Activated T-helper 1 cell treated with anti-CD3 and anti-CD28 coated beads, Interleukin-2, amount 50 U/mL, for 16 hours (primary cell): ENCODE data around the gene GID8.

ENCODE experiments used
- DNase-seq, 2 donors: peaks; one replicate each; pipeline ENCODE4 v3.0.0-alpha.2; 2020; ENCODE audit warnings: low read depth in 1 of 2, low spot score in 1 of 2

Gene GID8

DNA sequence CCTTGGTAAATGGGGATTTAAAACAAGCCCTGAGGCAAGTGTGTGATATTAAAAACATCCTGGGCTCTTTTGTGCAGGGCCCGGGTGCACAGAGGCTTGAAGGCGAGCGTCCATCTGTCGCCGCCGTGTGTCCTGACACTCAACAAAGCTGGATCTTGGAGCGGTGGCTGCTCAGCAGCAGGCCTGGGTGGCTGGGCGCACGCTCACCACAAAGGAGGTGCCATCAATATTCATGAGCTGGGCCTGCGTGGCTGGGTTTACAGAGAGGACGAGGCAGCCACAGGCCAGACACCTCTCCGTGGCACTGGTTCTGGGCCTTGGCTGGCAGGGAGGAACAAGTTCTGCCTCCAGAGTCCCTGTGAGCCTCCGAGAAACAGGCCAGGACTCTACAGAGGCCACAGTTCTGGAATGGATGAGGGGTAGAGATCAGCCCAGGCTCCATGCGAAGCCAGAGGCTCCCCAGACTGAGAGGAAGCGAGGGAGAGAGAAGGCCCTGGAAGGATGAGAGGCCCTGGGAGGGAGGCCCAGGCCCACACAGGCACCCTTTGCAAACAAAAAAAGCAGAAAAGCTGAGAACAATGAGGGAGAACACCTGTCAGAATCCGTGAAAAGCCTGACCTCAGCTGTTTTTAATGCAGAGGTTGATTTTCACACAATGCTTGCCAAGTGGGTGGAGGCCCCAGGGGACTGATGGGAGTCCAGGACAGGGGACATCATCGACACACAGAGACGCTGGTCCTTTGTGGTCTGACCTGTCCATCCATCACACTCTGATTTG lies 46.9 kb downstream of the GID8 start:
- DNase-seq: no peak

DNA sequence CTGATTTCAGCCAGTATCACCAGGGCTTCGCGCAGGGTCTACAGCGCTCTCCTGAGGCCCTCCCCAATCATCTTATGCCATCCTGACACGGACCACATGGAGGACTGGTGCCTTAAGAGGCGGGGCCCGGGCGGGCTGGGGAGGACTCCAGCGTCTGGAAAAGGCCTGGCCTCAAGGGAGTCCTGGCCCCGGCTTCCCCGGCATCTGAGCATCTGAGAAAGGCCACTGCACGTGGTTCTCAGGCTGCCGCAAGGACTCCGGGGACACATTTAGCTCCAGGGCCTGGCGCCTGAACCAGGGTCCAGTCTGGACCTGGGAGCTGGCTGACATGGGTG lies 47.5 kb downstream of the GID8 start:
- DNase-seq: no peak

DNA sequence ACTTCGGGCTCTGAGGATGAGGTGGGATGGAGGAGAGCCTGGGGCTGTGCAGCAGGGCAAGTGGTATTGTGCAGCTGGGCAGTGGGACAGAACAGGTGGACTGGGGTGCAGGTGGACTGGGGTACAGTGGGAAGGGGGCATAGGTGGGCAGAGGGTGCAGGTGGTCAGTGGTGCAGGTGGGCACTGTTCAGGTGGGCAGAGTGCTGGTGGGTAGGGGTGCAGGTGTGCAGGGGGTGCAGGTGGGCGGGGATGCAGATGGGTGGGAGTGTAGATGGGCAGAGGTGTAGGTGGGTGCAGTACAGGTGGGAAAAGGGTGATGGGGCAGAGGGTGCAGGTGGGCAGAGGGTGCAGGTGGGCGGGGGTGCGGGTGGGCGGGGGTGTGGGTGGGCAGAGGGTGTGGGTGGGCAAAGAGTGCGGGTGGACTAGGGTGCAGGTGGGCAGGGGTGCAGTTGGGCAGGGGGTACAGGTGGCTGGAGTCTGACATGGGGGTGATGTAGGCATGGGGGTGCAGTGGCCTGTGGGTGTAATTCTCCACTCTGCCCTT lies 48.4 kb downstream of the GID8 start:
- DNase-seq: no peak

DNA sequence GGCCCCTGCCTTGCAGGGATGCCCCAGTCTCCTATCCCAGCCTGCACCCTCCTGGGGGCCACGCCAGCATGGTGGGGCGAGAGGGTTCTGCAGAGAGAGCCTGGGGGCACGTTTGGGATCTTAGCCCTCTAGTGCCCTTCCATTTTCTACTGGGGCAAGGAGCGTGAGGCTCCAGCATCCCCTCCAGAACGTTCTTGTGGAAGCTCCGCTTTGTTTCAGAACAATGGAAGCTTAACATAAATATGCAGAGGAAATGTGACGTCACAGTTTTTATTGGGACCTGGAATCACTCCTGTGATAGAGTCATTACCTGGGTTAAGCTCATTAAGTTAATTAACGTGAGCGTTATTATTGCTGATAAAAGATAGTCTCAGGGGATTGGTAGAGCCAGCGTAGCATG lies 49.2 kb downstream of the GID8 start:
- no peak for DNase-seq

DNA sequence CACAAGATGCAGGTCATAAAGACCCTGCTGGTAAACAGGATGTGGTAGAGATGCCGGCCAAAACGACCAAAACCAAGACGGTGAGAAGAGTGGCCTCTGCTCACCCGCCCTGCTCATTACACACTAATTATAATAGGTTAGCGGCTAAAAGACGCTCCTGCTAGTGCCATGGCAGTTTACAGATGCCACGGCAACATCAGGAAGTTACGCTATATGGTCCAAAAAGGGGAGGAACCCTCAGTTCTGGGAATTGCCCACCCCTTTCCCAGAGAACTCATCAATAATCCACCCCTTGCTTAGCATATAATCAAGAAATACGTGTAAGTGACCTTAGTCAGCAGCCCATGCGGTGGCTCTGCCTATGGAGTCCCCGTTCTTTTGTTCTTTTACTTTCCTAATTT lies 51.3 kb downstream of the GID8 start:
- no peak for DNase-seq

DNA sequence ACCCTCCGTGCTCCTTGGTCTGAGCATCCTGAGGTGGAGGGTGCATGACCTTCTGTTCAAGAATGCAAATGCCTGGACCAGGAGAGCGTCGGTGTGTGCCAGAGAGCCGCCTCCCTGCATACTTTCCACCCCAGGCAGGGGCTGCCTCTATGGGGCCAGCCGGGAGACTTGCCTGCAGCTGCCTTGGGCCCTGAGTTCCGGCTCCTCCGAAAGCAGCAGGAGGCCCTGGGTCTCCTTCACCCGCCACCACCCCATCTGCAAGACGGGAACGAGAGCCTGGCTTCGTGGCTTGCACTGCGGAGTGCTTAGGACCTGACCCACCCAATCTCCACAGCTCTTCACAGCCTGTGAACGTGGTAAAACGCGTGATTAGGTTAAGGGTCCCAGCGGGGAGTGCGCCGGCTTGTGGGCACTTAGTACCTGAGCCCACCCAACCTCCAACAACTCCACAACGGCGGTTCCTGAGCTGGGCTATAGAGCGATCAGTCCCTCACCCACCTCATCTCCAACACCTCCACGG lies 52.4 kb downstream of the GID8 start:
- no peak for DNase-seq

DNA sequence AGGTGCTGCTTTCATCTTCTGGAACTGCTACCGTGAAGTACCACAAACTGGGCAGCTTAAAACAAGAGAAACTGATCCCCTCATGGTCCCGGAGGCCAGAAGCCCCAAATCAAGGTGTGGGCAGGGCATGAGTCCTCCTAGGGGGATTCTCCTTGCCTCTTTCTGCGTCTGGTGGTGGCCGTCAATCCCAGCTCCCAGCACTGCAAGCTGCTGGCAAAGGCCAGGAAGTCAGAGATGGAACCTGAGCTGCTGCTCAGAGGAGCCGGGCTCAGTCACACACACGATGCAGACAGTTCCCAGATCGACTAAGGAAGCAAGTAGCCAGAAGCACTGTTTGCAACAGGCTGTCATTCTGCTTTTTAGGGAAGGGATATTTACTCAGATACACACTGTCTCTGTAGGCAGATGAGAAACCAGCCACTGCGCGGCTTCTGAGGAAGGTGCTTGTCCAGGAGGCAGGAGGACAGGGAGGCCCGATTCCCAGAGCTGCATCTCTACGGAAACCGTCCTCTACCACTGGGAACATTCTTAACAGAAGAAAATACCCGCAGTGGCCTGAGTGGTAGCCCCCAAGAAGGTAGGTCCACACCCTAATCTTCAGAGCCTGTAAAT lies 53.4 kb downstream of the GID8 start:
- no peak for DNase-seq

DNA sequence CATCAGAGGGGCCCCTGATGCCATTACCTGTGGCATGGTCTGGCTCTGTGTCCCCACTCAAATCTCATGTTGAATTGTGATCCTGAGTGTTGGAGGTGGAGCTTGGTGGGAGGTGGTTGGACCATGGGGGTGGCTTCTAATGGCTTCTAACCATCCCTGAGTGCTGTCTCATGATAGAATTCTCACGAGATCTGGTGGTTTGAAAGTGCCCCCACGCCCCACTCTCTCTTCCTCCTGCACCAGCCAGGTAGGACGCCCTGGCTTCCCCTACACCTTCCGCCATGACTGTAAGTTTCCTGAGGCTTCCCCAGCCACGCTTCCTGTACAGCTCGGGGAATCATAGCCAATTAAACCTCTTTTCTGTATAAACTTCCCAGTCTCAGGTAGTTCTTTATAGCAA lies 53.9 kb downstream of the GID8 start:
- no peak for DNase-seq

DNA sequence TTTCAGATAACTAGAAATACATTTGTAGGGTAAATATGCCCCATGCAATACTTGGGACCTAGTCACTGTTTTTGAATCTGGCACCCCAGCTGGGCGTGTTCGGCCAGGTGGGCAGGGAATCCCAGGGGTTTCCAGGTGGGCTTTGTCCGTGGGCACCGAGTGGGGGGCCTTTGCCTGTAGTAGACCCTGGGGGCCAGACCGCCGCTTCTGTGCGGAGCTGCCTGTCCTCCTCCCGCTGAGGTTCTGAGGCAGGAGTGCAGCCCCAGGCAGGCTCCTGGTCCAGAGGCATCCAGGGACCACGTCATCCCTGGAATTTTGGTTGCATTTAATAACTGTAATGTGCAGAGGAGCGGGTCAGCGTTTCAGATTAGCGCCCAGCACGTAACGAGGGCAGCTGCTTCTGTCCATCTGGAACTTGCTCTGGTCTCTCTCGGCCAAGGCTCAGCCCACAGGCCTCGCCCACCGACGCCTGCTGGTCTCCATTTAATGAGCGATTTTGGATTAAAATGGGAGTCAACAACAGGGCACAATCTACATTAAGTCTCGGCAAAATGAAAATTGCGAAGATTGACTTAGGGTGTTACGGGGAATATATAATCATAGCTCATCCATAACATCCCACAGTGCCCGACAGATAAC lies 56.0 kb downstream of the GID8 start:
- no peak for DNase-seq

DNA sequence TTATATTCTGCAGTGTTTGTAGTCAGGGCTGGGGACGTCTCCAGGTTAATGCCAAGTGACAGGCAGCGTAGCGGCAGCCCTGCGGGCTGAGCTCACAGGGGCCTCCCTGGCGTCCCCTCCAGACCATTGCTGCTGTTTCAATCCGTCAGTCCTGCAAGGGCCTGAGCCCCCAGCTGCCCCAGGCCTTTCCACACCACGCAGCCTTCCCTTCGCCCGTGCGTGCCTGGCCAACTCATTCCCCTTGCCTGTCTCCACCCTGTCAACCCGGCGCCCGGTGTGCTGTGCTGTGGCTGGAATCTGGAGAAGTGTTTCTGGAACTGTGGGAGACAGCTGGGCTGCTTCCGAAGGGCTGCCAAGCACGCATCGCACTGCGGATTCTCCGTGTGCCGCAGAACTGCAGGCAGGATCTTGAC lies 56.9 kb downstream of the GID8 start:
- DNase-seq: no peak

DNA sequence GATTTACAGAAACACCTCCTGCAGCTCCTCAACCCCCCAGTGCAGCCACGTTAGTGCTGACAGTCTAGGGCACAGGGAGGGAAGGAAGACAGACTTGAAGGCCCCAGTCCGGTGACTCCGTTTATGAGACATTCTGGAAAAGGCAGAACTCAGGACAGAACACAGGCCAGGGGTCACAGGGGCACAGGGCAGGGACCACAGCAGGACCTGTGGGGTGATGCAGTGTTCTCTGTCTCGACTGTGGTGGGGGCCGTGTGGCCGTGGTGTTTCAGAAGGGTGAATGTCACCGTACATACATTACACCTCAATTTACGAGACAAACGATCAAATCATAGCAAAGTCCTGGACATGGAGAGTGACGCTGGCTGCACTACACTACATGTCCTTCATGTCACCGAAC lies 57.5 kb downstream of the GID8 start:
- no peak for DNase-seq

DNA sequence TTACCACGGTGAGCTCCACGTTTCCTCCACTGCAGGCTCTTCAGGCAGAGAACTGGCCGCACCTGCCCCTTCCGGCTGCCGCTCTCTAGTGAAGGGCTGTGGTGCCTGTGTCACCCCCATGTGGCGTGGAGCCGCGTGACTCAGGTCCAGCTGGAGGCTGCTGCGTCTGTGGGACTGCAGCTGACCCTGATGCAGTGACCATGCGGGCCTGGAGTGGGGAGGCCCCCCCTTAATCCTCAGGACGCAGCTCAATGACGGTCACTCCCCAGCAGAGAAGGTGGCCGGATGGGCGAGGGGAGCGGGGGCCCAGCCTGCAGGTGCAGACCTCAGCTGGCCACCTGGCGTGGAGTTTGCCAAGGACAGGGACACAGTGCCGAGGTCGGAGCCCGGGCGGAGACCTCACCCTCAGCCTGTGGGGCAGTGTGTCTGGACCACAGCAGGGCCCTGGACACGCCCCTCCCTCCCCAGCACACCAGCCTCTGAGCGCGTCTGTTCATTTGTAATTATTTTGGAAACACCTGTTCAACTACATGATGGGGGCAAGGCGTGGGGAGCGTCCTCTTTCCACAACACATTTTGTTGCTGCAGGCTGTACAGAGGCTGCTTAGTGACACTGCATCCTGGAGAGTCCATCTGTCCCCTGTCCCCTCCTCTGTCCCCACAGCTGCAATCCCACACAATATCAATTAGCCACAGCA lies 58.1 kb downstream of the GID8 start:
- no peak for DNase-seq

DNA sequence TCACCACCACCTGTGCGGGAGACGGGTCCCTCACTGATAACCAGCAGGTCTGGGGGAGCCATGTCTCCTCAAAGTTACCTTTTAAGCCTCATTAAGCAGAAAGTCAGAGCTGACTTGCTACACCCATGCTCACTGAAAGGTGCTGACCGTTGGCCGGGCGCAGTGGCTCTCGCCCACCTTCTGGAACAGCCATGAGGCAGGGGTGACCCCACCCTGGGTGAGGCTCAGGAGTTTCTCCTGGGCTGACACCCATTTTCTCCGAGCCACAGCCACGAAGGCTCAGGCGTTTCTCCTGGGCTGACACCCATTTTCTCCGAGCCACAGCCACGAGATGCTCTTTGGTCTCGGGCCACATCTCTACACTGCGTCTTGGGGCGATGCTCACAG lies 58.6 kb downstream of the GID8 start:
- no peak for DNase-seq

DNA sequence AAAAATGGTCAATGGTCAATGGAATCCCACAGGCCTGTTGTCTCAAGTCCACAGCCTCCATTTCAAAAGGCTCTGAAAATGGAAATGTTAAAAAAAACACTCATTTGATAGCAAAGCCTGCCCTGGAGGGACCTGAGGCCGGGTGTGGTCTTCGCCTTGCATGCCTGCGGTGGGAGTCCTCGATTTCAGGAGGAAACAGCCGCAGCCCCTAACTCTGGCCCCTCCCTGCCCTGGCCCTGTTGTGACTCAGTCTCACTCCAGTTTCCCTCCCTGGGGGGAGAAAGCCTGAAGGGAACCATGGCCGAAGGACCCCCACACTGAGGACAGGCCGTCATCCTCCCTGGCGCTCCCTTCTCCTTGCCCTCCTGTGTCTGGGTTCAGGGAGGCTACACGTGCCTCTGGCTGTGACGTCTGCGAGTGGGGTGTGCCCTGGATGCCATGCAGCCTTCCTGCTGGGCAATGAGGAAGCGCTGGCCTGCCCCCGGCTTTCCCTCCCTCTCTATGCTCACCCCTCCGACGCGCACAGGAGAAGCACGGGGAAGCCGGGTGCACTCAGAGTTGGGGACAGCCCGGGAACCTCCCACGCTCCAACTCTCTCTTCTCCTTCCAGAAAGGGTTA lies 59.6 kb downstream of the GID8 start:
- DNase-seq: no peak
